ENCODE data around the gene FLCN.
"Not testable (repeated sequence)": the region's sequence is repeated elsewhere in the genome, so short reads cannot be mapped to it uniquely, and the experiment has no call there.

The FLCN gene

DNA sequence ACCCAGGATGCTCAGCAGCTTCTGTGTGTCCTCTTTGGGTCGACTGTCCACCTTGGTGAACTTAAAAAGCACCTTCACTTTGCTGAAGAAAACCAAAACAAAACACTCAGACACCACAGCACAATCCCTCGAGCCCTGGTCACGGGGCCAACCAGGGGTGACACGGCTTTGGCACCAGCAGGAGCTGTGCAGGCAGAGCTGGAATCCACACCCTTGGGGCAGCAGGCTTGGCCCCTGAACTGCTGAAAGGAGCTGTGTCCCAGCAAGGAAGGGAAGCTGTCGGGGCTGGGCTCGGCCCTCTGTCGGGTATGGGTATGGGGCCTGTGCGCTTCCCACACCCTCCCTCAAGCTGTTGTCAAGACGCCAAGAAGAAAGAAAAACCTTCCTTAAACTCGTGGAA, 23.2 kb downstream of the FLCN start:
- no peak for DNase-seq (ENCODE audit: low read depth)

DNA sequence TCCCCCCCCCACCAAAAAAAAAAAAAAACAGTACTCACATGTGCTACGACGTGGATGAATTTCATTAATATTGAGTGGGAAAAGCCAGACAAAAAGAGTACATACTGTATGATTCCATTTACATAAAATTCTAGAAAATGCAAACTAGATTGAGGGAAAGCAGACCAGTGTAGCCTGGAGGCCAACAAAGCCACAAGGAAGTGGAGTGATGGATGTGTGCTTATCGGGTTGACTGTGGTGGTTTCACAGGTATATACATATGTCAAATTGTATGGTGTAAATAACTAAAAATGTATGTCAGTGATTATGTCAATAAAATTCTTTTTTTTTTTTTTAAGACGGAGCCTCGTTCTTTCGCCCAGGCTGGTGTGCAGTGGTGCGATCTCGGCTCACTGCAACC, 29.0 kb downstream of the FLCN start:
- DNase-seq (ENCODE audit: low read depth) = no peak

DNA sequence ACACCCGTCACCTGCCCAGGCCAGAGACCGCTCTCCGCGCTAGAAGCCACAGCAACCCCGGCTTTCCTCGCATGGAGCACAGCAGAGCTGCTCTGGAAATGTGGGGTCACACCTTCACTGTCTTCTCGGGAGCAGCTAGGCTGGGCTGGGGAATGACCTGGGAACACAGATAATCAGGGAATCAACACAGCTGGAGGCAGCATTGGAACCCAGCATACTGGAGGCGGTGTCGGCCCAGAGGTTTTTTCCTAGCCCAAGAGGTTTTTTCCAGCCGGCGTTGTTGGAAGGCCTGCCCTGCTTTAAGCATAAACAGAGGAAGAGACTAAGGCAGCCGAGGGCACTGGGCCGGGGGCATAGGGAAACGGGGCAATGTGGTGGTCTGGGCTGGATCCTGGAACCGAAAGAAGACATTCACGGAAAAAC, 30.0 kb downstream of the FLCN start:
- DNase-seq (ENCODE audit: low read depth) = no peak

DNA sequence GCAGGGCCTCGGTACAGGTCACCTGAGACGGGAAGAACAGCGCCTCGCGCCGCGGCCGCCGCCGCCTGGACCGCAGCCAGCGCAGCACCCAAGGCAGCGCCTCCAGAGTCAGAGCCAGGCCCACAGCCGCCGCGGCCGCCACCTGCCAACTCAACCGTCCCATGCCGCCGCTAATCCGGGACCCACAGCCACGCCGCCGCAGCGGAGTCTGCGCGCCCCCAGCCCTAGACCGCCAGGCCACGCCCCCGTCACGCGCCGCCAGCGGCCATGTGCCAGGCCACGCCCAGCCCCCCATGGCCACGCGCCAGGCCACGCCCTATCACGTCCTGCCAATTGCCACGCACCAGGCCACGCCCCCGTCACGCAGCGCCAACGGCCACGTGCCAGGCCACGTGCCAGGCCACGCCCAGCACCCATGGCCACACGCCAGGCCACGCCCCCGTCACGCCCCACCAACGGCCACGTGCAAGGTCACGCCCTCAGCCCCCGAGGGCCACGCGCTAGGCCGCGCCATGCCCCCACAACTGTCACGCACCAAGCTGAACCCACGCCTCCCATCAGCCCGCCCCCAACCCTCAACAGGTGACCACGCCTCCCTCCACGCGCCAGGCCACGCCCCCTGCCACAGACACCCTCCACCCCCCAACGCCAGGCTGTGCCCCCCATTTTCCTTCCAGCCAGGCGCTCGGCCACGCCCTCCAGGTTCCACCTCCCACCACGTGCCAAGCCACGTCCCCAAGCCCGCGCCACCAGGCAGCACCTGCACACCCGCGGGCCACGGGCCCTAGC, 30.6 kb downstream of the FLCN start, which contains the start of gene PLD6:
Gene PLD6 (minus strand): TSS at position 210 of the 789 bp plus-strand sequence. CDS start 47 bp downstream, at position 163.
- peak; percentile 72 for DNase-seq (ENCODE audit: low read depth)

DNA sequence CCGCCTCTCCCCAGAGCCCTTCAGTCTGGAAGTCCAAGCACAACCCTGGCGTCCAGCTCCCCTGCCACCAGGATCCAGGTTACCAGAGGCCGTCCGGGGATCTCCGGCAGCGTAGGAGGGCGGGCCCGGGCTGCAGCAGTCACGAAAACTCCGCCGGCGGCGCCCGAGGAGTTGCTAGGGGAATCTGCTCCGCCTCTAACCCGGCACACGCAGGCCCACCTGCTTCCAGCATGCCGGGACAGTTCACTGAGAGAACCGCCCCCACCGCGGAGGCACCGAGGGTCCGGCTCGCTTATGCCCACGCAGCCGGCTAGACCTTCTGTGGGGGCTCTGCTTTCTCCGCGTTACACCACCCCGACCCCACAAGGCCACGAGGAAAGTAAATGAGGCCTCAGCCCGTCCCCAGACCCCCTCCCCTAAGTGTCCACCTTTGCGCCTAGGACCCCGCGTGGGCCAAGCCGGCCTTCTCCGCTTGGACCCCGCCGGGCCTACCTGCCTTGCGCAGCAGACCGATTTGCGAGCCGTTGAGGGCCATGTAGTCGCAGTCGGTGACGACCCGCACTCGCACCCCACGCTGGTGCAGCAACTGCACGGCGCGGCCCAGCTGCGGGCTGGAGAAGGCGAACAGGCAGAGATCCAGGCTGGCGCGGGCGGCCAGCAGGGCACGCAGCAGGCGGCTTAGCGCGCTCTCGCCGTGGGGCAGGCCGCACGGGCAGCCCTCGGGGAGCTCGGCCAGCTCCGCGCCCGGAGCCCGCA, 31.4 kb downstream of the FLCN start:
- no peak for DNase-seq (ENCODE audit: low read depth)

DNA sequence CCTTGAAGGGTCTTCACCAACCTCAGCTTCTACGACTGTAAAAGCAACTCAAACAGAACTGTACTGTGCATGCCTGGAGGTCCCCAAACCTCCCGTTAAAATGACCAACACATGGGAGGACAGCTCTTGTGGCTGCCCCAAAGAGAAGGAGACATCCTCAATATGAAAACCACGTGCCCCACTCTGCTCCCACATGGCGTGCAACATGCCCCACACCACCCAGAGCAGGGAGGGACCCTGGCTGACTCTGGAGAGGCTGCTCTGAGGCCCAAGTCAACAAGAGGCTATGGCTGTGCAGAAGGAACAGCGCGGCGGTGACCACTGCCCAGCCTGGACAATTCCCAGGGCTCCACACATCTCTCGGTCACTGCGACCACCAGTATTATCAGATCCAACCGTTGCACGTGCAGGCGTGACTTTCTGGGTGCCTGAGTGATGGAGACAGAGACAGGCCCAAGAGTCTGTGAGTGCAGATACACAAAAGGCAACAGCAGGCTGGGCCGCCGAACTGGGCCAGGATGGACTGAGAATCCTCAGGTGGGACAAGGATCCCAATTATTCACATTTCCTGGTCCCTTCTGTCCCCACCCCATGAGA, 32.2 kb downstream of the FLCN start:
- DNase-seq (ENCODE audit: low read depth) = no peak

DNA sequence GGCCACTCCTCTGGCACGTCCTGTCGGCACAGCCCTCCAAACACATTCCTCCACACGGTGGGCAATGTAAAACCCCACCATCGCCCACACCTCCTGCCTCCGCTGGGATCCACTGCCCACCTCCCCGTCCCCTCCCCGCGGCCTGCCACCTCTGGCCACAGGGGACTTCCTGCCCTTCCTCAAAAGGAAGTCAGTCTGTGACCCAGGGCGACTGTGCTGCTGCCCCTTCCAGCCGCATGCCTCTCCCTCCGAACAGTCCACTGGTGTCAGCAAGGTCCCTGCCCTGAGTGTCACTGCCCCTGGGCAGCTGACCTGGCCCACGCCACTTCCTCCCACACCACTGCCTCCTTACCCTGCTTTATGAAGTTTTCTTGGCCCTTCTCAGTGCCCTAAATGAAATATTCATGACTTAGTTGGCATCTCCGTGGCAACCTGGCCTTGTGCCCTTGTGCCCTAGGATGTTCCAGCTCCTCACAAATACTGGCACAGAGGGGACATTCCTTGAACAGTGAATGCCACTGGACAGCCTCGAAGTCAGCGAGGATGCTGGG, 32.9 kb downstream of the FLCN start:
- no peak for DNase-seq (ENCODE audit: low read depth)

DNA sequence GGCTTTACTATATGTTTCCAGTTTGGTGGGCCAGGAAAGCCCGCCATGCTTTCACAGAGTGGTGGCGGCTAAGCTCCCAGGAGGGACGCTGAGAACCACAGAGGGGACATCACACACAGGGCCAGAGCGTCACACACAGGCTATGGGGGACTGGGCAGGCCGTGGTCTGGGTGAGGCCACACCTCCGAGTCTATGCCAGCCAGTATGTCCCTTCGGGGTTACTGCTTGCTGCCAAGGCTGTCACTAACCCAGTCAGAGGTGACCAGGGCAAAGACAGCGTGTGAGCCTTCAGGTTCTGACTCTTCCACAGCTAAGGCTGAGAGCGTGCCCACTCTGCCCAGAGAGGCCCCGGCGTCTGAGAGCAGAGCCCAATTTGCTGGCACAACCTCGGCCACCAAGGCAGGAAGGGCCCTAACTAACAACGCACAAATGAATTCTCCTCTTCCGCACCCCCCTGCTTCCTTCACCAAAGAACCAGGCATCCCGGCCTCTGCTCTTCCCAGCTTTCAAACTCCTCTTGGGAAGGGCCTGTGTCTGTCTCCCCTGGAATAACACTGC, 33.7 kb downstream of the FLCN start:
- DNase-seq (ENCODE audit: low read depth) = no peak

DNA sequence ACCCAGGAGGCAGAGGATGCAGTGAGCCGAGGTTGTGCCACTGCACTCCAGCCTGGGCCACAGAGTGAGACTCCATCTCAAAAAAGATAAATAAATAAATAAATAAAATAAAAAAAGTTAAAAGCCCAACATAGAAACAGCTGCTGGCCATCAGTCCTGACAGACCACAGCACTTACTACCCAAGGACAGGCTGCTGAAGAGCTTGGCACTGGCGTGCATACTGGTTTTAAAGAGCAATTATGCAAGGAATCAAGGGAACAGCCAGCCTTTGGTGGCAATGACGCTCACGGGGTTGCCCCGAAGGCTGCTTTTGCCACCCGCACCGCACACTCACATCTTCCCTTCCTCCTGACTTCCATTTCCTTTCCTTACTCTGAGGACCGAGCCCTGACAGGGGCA, 35.1 kb downstream of the FLCN start:
- no peak for DNase-seq (ENCODE audit: low read depth)

DNA sequence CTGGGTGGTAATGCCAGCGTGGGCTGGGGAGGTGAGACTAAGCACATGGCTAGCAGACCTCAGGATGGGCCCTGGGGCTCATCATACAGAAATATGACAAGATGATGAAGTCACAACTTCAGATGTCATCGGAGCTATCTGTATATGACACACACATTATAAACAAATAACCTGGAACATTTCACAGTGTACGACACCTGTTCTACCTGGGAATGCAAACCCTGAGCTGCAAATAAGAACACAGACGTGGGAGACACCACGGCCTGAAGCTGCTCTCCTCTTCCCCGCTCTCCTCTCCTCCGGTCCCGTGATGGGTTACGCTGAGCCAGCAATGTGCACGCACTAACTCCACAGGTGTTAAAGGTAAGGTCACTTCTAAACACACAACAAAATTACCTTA, 35.7 kb downstream of the FLCN start:
- no peak for DNase-seq (ENCODE audit: low read depth)

DNA sequence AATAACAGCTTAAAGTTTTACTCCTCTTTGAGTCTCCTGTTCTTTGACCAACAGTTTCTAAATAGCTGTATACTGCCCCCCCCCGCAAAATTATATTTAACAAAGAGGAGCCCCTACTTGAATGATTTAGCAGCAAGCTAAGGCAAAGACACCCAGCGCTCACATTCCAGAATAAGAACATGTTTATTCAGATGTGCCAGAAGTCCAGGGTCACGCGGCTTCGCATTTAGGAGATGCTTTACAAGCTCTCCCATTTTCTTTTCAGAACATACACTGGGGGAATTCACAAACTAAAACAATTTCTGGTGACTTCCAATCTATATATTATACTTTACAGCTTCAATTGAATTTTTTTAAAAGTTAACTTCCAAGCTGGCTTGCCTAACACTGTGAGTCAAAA, 36.1 kb downstream of the FLCN start:
- no peak for DNase-seq (ENCODE audit: low read depth)

DNA sequence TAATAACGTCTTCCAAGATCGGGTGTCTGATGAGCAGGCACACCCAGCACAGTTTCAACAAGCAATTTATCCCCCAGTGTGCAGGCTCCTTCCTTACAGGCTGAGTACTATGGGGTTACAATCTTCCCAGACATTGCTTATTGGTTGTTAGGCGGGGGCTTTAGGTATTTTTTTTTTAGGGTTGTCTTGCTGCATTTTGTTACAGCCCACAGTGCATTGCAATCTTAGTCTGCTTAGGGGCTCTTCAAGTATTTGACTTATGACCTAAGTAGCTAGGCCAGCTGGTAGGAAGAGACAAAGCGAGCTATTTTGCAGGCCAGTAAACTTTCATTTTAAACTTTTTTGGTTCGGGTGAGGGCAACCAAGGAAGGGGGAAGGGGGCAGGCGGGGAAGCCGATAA, 36.7 kb downstream of the FLCN start:
- DNase-seq (ENCODE audit: low read depth) = no peak

DNA sequence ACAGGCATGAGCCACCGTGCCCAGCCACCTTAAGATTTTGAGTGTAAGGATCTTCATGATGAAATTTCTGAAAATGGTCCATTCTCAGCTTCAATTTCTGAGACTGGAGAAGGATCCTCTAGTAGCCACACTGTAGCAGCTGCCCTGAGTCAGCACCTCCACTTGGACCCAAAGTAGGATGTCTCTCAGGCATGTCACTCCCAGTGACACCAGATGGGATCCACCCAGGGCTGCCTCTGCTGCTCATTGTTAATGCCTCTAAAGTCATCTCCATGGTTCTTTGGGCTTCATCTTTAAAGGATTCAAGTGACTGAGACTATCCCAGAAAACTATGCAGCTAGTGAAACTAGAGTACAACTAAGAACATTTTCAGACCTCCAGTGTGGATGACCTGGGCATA, 38.7 kb downstream of the FLCN start:
- DNase-seq (ENCODE audit: low read depth) = no peak

DNA sequence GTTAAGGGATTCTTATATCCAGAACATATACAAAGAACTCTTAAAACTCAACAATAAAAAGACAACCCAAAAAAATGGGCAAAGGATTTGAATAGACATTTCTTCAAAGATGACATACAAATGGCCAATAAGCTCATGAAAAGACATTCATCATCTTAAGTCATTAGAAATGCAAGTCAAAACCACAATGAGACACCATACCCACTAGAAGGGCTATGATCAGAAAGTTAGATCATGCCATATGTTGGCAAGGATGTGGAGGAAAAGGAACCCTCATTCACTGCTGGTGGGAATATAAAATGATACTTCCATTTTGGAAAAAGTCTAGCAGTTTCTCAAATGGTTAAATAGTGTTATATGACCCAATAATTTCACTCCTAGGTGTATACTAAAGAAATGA, 40.2 kb downstream of the FLCN start:
- no peak for DNase-seq (ENCODE audit: low read depth)

DNA sequence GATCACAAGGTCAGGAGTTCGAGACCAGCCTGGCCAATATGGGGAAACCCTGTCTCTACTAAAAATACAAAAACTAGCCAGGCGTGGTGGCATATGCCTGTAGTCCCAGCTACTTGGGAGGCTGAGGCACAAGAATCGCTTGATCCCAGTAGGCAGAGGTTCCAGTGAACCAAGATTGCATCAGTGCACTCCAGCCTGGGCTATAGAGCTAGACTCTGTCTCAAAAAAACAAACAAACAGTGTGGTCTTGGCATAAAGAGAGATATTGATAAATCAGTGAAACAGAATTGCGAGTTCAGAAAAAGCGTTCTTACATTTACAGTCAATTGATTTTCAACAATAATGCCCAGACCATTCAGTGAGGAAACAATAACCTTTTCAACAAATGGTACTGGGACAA, 41.5 kb downstream of the FLCN start:
- not testable (repeated sequence) for DNase-seq (ENCODE audit: low read depth)

DNA sequence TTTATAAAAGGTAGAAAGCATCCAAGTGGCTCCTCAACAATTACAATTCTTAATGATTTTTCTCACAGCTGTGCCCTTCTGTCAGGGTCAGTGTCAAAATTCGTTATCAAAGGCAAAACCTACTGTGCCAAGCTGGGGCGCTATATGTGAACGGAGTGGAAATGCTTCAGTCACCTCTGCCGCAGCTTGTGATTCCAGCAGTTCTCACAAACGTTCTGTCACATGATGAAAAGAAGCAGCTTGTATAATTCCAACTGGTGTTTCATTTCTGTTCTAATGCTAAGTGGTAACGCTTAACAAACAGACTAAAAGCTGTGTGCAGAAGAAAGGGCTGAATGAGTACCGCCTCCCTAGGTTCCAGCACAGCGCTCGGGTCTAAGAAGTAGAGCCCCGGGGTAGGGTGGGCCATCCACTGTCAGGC, 45.0 kb downstream of the FLCN start:
- no peak for DNase-seq (ENCODE audit: low read depth)

DNA sequence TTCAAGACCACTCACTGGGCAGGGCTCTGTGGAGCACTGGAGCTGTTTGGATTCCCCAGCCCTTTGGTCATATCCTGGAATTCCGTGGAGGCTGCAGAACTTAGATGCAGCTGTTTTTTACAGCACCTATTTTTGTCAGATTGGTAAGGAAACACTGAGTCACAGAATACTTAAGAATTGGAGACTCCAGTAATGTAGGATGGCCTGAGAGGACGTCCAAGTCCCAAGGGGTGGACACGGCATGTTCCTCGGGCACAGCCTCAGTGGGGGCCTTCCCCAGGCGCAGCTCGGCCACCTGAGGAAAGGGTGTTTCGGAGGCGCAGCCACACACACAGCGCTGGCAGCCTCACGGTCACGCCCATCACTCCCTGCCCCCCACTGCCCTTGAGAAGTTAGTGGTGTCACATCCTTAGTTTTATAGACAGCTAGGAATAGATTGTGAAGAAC, 45.6 kb downstream of the FLCN start:
- DNase-seq (ENCODE audit: low read depth) = no peak

DNA sequence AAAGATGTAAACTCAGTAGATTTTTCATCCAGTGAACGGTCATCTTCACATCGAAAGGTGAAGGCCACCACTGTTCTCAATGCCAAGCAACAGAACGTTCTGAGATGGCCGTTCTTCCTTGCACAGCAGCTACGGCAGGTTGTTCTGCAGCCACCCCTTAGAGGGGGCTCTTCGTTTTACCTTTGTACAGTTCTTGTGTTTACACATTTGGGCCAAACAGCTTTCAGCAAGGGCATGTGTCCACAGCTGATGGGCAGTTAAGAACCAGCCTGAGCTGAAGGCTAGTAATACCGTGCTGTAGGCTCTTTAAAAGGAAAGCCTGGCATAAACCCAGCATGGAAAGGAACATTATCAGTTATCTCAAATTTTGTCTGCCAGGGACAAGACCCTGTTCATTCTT, 46.8 kb downstream of the FLCN start:
- no peak for DNase-seq (ENCODE audit: low read depth)

DNA sequence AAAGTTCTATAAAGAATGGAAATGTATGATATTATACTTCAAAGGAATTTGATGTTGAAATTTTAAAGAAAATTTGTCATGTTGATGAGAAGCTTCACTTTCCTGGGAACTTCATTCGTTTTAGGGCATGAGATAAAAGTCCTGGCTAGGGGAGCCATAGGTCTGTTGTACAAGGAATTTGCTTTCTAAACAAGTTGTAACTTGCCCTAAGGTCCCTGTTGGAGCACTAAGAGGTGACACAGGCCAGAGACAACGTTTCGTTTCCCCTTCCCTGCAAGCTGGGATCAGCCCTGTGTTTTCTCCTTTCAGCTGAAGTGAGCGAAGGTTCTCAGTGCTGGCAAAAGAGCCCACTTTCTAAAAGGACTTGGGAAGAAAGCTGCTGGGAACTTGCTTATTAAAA, 47.4 kb downstream of the FLCN start:
- no peak for DNase-seq (ENCODE audit: low read depth)

DNA sequence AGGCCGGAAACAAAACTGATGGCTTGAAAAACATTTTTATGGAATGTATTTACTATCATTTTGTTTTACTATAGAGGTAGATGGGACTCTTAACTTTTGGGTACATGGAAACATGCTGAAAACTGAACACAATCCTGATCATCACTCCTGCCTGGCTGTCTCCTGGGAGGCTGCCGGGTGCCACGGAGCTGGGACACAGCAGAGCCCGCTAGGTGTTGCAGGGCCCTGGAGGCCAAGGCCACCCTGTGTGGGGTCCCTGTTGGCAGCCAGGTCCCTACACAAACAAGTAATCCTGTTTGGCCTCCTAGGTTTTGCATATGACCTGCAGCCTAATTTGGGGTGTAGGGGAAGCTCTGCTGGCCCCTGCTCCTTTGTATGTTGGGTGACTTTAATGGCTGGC, 48.4 kb downstream of the FLCN start:
- DNase-seq (ENCODE audit: low read depth) = no peak

DNA sequence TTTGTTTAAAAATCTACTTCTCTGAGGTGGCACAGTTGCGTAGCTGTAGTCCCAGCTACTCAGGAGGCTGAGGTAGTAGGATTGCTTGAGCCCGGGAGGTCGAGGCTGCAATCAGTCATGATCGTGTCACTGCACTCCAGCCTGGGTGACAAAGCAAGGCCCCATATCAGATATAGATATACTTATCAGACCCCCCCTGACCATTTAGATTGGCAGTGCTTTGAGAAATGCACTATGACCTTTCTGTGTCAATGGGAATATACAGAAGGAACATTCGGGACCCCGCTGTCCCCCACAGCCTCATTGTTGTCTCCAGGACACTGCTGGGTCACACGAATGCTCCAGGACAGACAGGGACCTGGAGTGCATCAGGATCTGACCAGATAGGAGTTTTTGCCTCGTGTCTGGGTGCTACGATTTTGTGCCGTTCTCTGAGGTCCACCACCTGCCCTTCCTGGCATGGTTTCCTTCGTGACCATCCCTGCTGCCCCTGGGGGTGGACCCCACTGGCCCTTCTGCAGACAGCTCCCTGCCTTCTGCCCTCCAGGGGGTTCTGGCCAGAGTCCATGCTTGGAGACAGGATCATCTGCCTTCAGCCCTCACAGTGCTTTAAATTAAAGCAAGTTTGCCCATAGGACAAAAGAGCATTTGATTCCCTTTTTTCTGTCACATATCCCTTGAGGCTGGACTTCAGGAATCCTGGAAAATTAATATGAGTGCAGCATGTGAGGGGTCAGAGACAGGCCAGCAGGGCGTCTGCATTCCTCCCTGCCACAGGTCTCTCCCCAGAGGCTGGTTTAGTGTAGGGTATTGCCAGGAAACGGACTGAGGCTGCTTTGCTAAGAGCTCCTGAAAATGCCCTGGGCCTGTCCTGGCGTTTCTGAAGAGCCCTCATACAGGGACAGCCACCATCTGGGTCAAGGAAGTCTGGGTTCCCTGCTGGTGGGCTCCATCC, 50.1 kb downstream of the FLCN start:
- no peak for DNase-seq (ENCODE audit: low read depth)

Data from stimulated activated CD8-positive, alpha-beta memory T cell treated with anti-CD3 and anti-CD28 coated beads, Interleukin-12 subunit alpha, Interleukin-12 subunit beta, amount 100 ng/mL, for 1 hour (primary cell).